Testis (tissue), 2 donors: Measurements from ENCODE around the gene SLC16A13.

Experiments
- CTCF ChIP-seq, 3 experiments: fragments of 450-650 bp in 2 of 3; fragments of 200-600 bp in 1 of 3; sonication (generic) in 1 of 3; IDR thresholded peaks; one replicate each; pipeline ENCODE4 v1.5.1; 2016 to 2019; ENCODE audit warnings: antibody characterized with exemption in 3 of 3, mild to moderate bottlenecking in 2 of 3, moderate library complexity in 1 of 3
- POLR2A ChIP-seq: fragments of 450-650 bp; IDR thresholded peaks from one replicate; pipeline ENCODE4 v1.6.1; 2017; ENCODE audit warnings: antibody characterized with exemption, mild to moderate bottlenecking, moderate library complexity

- TF ChIP-seq CTCF (IDR thresholded peaks at IDR 0.05), result no peak
- no peak for TF ChIP-seq POLR2A
Measured at GRCh38 chr17:7063518-7064094, 27.8 kb downstream of the SLC16A13 start.
